ENCODE data around the gene UBN1.

- TF ChIP-seq POLR2A (IDR thresholded peaks at IDR 0.05) (no peak), POLR2AphosphoS5 (IDR thresholded peaks at IDR 0.05) (no peak), EP300 (IDR thresholded peaks at IDR 0.05) (no peak)
- TF ChIP-seq, protein P1, sequence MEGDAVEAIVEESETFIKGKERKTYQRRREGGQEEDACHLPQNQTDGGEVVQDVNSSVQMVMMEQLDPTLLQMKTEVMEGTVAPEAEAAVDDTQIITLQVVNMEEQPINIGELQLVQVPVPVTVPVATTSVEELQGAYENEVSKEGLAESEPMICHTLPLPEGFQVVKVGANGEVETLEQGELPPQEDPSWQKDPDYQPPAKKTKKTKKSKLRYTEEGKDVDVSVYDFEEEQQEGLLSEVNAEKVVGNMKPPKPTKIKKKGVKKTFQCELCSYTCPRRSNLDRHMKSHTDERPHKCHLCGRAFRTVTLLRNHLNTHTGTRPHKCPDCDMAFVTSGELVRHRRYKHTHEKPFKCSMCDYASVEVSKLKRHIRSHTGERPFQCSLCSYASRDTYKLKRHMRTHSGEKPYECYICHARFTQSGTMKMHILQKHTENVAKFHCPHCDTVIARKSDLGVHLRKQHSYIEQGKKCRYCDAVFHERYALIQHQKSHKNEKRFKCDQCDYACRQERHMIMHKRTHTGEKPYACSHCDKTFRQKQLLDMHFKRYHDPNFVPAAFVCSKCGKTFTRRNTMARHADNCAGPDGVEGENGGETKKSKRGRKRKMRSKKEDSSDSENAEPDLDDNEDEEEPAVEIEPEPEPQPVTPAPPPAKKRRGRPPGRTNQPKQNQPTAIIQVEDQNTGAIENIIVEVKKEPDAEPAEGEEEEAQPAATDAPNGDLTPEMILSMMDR (IDR thresholded peaks at IDR 0.05) = no peak
Observed at GRCh38 chr16:4830408-4830807, 16.9 kb upstream of the UBN1 start.
